SK-N-MC (cell line): ENCODE measurements around the gene SIGLEC11.

Experiments used
- DNase-seq: peaks from one replicate; pipeline ENCODE4 v3.0.0-alpha.2; 2011; ENCODE audit warnings: low read depth, low spot score
- H3K27ac ChIP-seq: fragments of 200-600 bp; sonication (generic); 2 replicates; pipeline ENCODE4 v1.5.1; 2016; ENCODE audit warnings: mixed run types
- H3K36me3 ChIP-seq: fragments of 200-600 bp; sonication (generic); 2 replicates; pipeline ENCODE4 v1.6.1; 2017; ENCODE audit warnings: antibody characterized with exemption, low read length, mixed read lengths; ENCODE audit not compliant: insufficient read depth
- H3K4me3 ChIP-seq: fragments of 200-600 bp; sonication (generic); 2 replicates; pipeline ENCODE4 v1.5.1; 2016
- H3K9ac ChIP-seq: fragments of 200-600 bp; sonication (generic); 2 replicates; pipeline ENCODE4 v1.8.0; 2017; ENCODE audit warnings: mixed run types, mixed read lengths; ENCODE audit not compliant: insufficient read length
- H3K9me3 ChIP-seq: fragments of 200-600 bp; sonication (generic); 2 replicates; pipeline ENCODE4 v1.6.1; 2017; ENCODE audit warnings: low read depth, mild to moderate bottlenecking, antibody characterized with exemption, low read length, moderate library complexity, mixed read lengths
- EZH2 ChIP-seq: fragments of 200-600 bp; sonication (generic); IDR thresholded peaks from one replicate; pipeline ENCODE4 v1.6.1; 2017; ENCODE audit warnings: antibody characterized with exemption
- FOXP2 ChIP-seq: optimal IDR thresholded peaks from 2 replicates; pipeline ENCODE3; 2011; ENCODE audit warnings: mild to moderate bottlenecking, moderate library complexity; ENCODE audit not compliant: insufficient read depth; ENCODE audit errors: extremely low read length, control extremely low read depth
- POLR2AphosphoS5 ChIP-seq: IDR thresholded peaks from 2 replicates; pipeline ENCODE4 v1.6.1; 2012; ENCODE audit warnings: mild to moderate bottlenecking, low read depth, low read length, borderline replicate concordance

Gene SIGLEC11

GRCh38 chr19:49957262-49957915, 3.6 kb downstream of the SIGLEC11 start:
- TF ChIP-seq FOXP2 (no peak), EZH2 (no peak), POLR2AphosphoS5 (no peak)
- no peak for DNase-seq
- no peak overlapping the region for H3K4me3 ChIP-seq
- H3K9me3 ChIP-seq: no peaks in the 10 kb centered on the region
- H3K27ac ChIP-seq: no peak overlapping the region
- H3K9ac ChIP-seq: no peak overlapping the region
- no peaks in the 10 kb centered on the region for H3K36me3 ChIP-seq

- Histone ChIP-seq H3K4me3 (no peak overlapping the region), H3K27ac (no peak overlapping the region), H3K9ac (no peak overlapping the region), H3K9me3 (no peaks in the 10 kb centered on the region), H3K36me3 (no peaks in the 10 kb centered on the region)
- DNase-seq: no peak
- TF ChIP-seq POLR2AphosphoS5 (no peak), EZH2 (no peak)
Measured at GRCh38 chr19:49956115-49956495, 4.9 kb downstream of the SIGLEC11 start.

GRCh38 chr19:49954933-49955332, 6.0 kb downstream of the SIGLEC11 start:
- Histone ChIP-seq H3K9ac (no peak overlapping the region), H3K9me3 (no peaks in the 10 kb centered on the region), H3K36me3 (no peaks in the 10 kb centered on the region), H3K4me3 (no peak overlapping the region), H3K27ac (no peak overlapping the region)
- no peak for DNase-seq
- no peak for TF ChIP-seq FOXP2

GRCh38 chr19:49954092-49954829, 6.7 kb downstream of the SIGLEC11 start:
- Histone ChIP-seq H3K9ac (no peak overlapping the region), H3K36me3 (no peaks in the 10 kb centered on the region), H3K4me3 (no peak overlapping the region), H3K9me3 (no peaks in the 10 kb centered on the region), H3K27ac (no peak overlapping the region)
- DNase-seq: no peak
- TF ChIP-seq POLR2AphosphoS5: no peak

GRCh38 chr19:49953416-49953815, 7.6 kb downstream of the SIGLEC11 start:
- Histone ChIP-seq H3K36me3 (no peaks in the 10 kb centered on the region), H3K4me3 (no peak overlapping the region), H3K9ac (no peak overlapping the region), H3K9me3 (no peaks in the 10 kb centered on the region), H3K27ac (no peak overlapping the region)
- no peak for DNase-seq
- TF ChIP-seq FOXP2 (no peak), EZH2 (no peak), POLR2AphosphoS5 (no peak)

- Histone ChIP-seq H3K36me3 (no peaks in the 10 kb centered on the region), H3K9me3 (no peaks in the 10 kb centered on the region), H3K27ac (no peak overlapping the region), H3K9ac (no peak overlapping the region), H3K4me3 (no peak overlapping the region)
- DNase-seq: no peak
- TF ChIP-seq POLR2AphosphoS5 (no peak), EZH2 (no peak), FOXP2 (no peak)
Measured at GRCh38 chr19:49952906-49953305, 8.1 kb downstream of the SIGLEC11 start.

- H3K9ac ChIP-seq: no peak overlapping the region
- DNase-seq: no peak
- H3K4me3 ChIP-seq: no peak overlapping the region
- no peaks in the 10 kb centered on the region for H3K36me3 ChIP-seq
- H3K27ac ChIP-seq: no peak overlapping the region
- no peaks in the 10 kb centered on the region for H3K9me3 ChIP-seq
- no peak for TF ChIP-seq POLR2AphosphoS5
- no peak for TF ChIP-seq EZH2
- no peak for TF ChIP-seq FOXP2
Measured at GRCh38 chr19:49952479-49952836, 8.5 kb downstream of the SIGLEC11 start.

GRCh38 chr19:49951806-49952478, 9.0 kb downstream of the SIGLEC11 start:
- Histone ChIP-seq H3K9ac (no peak overlapping the region), H3K4me3 (no peak overlapping the region), H3K36me3 (no peaks in the 10 kb centered on the region), H3K9me3 (no peaks in the 10 kb centered on the region), H3K27ac (no peak overlapping the region)
- TF ChIP-seq EZH2 (no peak), POLR2AphosphoS5 (no peak), FOXP2 (no peak)
- no peak for DNase-seq

- Histone ChIP-seq H3K4me3 (no peak overlapping the region), H3K36me3 (no peaks in the 10 kb centered on the region)
- TF ChIP-seq FOXP2 (no peak), EZH2 (no peak), POLR2AphosphoS5 (no peak)
Measured at GRCh38 chr19:49950956-49951526, 9.9 kb downstream of the SIGLEC11 start.

More at GRCh38 chr19:49950956-49951526, 9.9 kb downstream of the SIGLEC11 start:
- Histone ChIP-seq H3K9me3 (no peaks in the 10 kb centered on the region), H3K9ac (no peak overlapping the region), H3K27ac (no peak overlapping the region)
- no peak for DNase-seq
